Tongue (tissue), 2 donors: ENCODE data around the gene CASKIN2. TPM values are rescaled to one million over a fixed set of nuclear protein-coding genes. Genes with fewer than 3 reads are reported as not detected.
A peak's percentile ranks its signal among the peaks of the same experiment; 100 is the strongest.

Source experiments
- DNase-seq: peaks from one replicate; pipeline ENCODE4 v3.0.0-alpha.2; 2015
- total RNA-seq: library from RNA; depleted of rRNA; stranded (reverse); fragments of >200 nt; gene quantifications from one replicate; pipeline ENCODE4 v1.2.3, GENCODE V29; 2014

Gene CASKIN2
- 22.4 TPM for total RNA-seq

GRCh38 chr17:75515496-75516254 lies at the start of gene CASKIN2:
CASKIN2 (minus strand) TSS chr17:75515537; CDS start chr17:75513804, 1,733 bp downstream.
- DNase-seq: peak; percentile 98

DNA sequence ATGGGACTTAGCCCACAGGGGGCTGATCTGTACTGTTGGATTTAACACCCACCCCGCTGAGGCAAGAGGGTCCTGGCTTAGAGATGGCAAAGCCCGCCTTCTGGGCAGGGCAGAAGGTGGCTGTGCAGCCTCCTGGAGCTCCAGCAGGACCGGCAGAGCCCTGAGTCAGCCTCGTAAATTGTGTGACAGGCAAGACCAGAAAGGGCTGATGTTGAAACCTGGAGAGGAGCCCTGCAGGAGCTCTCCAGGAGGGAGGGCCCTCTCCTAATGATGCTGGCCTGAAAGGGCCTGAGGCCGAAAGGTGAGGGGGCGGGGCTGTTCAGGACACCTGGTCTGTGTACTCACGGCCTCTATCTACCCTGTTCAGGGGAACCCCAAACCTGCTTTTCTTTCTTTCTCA lies 49.7 kb upstream of the CASKIN2 start:
- no peak for DNase-seq

DNA sequence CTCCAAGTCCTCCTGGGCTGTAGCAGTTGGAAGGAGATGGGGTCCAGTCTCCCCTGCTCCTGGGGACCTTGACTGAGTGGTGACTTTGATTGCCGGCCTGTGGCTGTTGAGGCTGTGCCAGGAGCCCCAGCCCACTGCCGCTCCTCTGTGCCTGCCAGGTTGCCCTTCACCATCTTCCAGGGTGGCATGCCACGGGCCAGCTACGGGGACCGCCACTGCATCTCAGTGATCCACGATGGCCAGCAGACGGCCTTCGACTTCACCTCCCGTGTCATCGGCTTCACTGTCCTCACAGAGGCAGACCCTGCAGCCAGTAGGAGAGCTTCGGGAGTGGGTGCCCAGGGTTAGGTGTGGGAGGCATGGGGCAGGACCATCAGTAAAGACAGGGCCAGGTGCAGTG lies 48.9 kb upstream of the CASKIN2 start:
- no peak for DNase-seq

DNA sequence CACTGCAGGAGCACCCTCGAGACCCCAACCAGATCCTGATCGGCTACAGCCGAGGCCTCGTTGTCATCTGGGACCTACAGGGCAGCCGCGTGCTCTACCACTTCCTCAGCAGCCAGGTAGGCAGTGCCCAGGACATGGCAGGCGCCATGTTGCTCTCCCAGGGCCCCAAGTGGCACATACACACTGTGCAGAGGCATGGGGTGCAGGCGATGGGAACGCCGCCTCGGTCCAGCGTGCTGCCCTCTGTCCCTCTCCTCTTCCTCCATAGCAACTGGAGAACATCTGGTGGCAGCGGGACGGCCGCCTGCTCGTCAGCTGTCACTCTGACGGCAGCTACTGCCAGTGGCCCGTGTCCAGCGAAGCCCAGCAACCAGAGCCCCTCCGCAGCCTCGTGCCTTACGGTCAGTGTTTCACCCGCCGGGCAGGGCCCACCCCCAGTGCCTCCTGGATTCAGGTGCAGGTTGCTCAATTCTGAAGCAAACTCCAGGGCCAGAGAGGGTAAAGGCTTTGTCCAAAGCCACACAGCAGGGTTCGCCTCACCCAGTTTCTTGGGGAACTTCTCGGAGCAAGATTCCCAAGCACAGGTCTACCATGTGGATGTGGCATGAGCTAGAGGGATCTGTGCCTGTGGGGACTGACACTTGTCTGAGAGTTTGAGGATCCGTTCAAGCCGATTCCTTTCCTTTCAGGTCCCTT lies 47.9 kb upstream of the CASKIN2 start:
- DNase-seq: no peak

DNA sequence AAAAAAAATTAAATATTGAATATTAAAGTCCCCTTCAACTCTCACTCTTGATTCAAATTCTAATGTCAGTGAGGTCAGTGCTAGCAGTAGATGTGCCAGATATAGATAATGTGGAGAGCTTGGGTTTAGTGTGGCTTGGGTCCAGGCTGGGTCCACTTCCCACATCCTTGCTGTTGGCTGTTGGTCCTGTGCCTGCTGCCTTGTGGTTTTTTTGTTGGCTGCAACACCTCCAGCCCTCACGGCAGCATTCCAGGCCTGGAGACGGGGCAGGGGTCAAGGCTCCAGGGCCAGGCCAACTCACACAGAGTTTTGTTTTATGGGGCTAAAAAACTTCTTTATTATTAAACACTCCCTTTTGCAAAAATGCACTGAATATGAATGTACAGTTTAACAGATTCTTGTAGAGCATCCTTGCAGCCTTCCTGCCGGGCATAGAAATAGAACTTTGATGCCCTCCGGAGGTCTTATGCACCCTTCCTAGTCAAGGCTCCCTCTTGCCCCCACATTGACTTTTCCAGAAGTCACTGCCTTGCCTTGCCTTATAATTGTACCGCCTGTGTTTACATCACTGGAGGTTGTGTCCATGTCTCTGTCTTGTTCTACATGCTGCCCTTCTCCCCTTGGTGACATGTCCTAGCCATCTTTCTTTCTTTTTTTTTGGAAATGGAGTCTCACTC lies 46.7 kb upstream of the CASKIN2 start:
- DNase-seq: no peak

- DNase-seq: no peak
Measured at GRCh38 chr17:75559958-75560533, 44.7 kb upstream of the CASKIN2 start.

DNA sequence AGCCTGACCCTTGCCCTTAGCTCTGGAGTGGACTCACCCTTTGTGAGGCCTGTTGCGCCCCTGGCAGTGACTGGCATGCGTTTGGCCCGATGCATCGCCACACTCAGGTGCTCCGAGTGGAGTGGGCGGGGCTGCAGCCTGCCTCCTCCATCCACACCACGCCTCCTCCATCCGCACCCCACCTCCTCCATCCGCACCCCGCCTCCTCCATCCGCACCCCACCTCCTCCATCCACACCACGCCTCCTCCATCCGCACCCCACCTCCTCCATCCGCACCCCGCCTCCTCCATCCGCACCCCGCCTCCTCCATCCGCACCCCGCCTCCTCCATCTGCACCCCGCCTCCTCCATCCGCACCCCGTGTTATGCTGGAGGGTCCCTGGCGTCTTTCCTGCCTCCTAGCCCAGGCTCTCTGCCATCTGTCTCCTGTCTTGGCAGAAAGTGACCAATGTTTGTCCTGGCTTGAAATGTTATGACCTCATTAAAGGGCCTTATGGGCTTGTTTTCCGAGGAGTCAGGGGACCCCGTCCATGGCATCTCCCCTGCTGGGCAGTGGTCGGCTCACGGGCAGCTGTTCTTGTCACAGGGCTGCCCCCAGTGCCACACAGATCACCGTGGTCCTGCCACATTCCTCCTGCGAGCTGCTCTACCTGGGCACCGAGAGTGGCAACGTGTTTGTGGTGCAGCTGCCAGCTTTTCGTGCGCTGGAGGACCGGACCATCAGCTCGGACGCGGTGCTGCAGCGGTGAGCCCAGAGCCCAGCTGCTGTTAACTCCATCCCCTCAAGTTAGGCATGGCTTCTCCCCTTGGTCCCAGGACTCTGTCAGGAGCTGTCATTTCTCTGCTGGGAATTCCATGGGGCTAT lies 43.6 kb upstream of the CASKIN2 start:
- DNase-seq: no peak

- no peak for DNase-seq
Measured at GRCh38 chr17:75557852-75558665, 42.7 kb upstream of the CASKIN2 start.

DNA sequence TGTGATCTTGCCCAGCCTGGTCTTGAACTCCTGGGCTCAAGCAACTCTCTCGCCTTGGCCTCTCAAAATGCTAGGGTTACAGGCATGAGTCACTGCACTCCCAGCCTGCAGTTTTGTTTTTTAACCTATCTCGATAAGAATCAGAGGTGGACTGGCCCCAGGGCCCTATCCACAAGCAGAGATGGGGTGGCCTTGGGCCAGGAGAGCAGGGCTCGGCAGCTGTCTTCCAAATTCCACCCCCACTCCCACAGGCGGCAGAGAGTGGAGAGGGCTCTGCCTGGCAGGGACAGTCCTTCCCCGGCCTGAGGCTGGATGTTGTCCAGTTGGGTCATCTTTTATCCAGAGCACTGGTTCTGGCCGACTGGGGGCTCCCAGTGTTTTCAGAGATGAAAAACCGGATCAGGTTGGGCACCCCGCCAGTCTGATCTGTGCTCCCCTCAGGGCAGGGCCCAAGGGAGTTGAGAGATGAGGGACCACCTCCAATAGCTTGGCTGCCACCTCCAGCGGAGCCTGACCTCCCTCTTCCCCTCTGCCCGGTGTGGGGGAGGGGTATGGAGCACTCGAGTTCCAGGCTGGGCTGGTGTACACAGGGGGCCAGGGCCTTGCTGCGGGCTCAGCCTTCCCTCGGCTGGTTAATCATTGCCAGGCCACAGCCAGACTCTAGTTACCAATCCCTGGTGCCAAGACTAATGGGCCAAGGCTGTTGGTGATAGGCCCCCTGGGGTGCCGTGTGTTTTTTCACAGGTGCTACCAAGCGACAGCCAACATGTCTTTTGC lies 41.9 kb upstream of the CASKIN2 start:
- DNase-seq: peak; percentile 65

- DNase-seq: no peak
Measured at GRCh38 chr17:75555679-75556153, 40.4 kb upstream of the CASKIN2 start.

DNA sequence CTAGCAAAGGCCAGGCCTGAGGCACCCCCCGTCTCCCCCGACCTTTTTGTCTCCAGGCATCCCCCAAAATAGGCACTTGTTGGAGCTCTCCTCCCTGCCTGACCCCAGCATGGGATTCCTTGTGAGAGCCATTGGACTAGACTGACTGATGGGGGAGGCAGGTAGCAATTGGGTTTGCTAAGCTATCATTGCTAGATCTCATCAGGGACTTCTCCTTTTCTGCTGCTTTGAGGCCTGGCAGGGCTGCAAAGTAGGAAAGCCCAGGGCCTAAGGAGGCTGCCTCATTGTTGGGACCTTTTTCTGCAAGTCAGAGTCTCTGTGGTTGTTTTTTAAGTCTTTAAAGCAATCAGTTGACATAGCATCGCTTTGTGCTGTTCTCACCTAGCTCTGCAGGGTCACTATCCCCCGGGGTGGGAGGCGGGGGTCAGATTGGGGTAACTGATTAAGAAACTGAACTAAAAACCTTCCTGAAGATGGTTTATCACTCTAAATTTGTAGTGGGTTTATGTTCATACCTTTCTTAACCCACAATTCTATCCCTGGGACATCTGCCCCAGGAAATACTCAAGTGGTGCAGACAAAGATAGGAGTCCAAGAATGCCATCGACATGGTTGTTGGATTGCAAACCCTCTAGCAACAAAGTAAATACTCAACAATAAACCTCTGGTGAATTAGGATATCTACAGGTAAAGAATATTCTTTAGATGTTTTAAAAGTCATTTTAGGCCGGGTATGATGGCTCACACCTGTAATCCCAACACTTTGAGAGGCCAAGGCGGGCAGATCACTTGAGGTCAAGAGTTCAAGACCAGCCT lies 38.2 kb upstream of the CASKIN2 start:
- DNase-seq: no peak

GRCh38 chr17:75552425-75553294 lies 37.3 kb upstream of the CASKIN2 start:
- DNase-seq: peak; percentile 29

- no peak for DNase-seq
Measured at GRCh38 chr17:75551266-75551665, 35.9 kb upstream of the CASKIN2 start.

GRCh38 chr17:75550139-75550465 lies 34.8 kb upstream of the CASKIN2 start:
- DNase-seq: no peak

DNA sequence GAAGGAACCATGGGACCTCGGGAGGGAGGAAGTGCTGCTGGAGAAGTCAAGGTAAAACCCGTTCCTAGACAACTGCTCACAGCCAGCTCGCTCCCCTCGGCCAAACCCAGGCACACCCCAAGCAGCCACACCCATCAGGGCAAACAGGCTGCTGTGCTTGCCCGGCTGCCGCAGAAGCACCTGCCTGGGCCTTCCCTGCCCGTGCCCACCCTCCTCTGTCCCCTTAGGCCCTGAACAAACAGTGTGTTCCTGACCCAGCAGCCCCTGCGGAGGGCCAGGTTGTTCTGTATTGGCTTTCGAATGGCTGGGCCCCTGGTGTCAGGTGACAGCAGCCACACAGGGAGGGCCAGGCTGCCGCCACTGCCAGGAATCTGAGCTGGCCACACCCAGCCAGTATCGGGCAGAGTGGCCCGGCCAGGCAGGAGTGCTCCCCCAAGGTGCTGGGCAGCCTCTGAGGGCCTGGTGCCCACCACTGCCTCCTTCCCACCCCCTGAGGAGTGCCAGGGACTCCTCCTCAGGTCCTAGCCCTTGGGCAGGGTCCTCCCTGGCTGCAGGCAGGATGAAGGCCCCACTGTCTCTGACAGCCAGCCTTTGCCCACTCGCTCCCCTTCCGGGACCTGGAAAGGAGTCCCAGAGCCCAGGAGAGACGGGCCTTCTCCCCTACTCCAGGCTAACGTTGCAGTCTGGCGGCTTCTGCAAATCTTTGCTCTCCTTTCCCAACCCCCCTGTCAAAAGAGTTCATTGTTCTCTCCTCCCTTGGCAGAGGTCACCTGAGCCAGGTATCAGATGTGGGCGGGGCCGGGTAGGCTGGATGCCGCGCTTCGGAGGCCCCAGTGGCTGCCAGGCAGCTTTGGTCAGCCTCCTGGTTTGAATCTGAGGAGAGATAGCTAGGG lies 34.2 kb upstream of the CASKIN2 start:
- peak; percentile 77 for DNase-seq

DNA sequence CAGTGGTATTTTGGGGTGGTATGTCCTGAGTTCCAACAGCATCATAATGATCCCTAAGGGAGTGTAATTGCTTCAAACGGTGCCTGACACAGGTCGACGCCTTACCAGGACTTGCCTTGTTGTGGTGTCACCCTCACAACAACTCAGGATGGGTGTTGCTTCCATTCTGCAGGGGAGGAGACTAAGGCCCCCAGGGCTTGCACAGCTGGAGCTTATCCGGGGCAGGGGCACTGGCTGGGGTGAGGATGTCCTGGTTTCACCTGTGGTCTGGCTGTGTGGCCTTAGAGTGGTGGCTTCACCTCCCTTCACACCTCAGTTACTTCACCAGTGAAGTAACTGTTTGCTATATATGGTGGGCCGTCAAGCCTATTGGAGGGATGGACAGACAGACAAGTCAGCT lies 33.5 kb upstream of the CASKIN2 start:
- DNase-seq: no peak

- no peak for DNase-seq
Measured at GRCh38 chr17:75547091-75547490, 31.8 kb upstream of the CASKIN2 start.
